PC-3 (cell line): ENCODE measurements around the gene SDCBP2. TPM values are rescaled to one million over a fixed set of nuclear protein-coding genes. Genes with fewer than 3 reads are reported as not detected.
A peak's percentile ranks its signal among the peaks of the same experiment; 100 is the strongest.

Experiments used
- ATAC-seq: fragments of 200-7000 bp; cut with Tn5 transposase; 2 replicates; pipeline ENCODE4 v1.9.1; 2020; ENCODE audit warnings: mild to moderate bottlenecking, moderate library complexity
- BruUV-seq: library from RNA; stranded (reverse); fragments of 400-500 nt; replicated peaks from 2 replicates; lab custom pipeline; 2021; lab: Mats Ljungman, UMichigan
- CTCF ChIA-PET: fragments of 300-600 bp; sonication (Branson Sonifier 250); formaldehyde crosslinking; loops from one replicate; lab custom pipeline; 2022; ENCODE audit warnings: antibody characterized with exemption; lab: Charles Lee
- POLR2A ChIA-PET: fragments of 300-600 bp; sonication (Branson Sonifier 250); formaldehyde crosslinking; loops from one replicate; lab custom pipeline; 2022; ENCODE audit warnings: antibody characterized with exemption; ENCODE audit not compliant: unreplicated experiment; lab: Charles Lee
- DNase-seq: peaks from one replicate; pipeline ENCODE4 v3.0.0-alpha.2; 2015
- H2AFZ ChIP-seq: fragments of 300-600 bp; sonication (generic); 2 replicates; pipeline ENCODE4 v1.6.0; 2016; ENCODE audit warnings: antibody characterized with exemption, low read length
- H3F3A ChIP-seq: fragments of 300-600 bp; sonication (generic); one replicate; pipeline ENCODE4 v1.6.0; 2017; ENCODE audit warnings: antibody characterized with exemption, low read length, control low read depth, mild to moderate bottlenecking; ENCODE audit not compliant: unreplicated experiment
- H3K27ac ChIP-seq: fragments of 300-600 bp; sonication (generic); 2 replicates; pipeline ENCODE4 v1.5.1; 2016; ENCODE audit warnings: mild to moderate bottlenecking, low read length
- H3K27me3 ChIP-seq: fragments of 300-600 bp; sonication (generic); 2 replicates; pipeline ENCODE4 v1.6.1; 2016; ENCODE audit warnings: low read length, mixed read lengths
- H3K36me3 ChIP-seq: fragments of 300-600 bp; sonication (generic); 2 replicates; pipeline ENCODE4 v1.6.1; 2016; ENCODE audit warnings: low read depth, mixed run types, low read length, mixed read lengths
- H3K4me1 ChIP-seq: fragments of 300-600 bp; sonication (generic); 2 replicates; pipeline ENCODE4 v1.5.1; 2016; ENCODE audit warnings: low read length; ENCODE audit not compliant: insufficient read depth
- H3K4me2 ChIP-seq: fragments of 300-600 bp; sonication (generic); 2 replicates; pipeline ENCODE4 v1.6.0; 2016; ENCODE audit warnings: low read length
- H3K4me3 ChIP-seq: fragments of 300-600 bp; sonication (generic); 2 replicates; pipeline ENCODE4 v1.5.1; 2016; ENCODE audit warnings: mild to moderate bottlenecking, low read length, mixed read lengths
- H3K79me2 ChIP-seq: fragments of 300-600 bp; sonication (generic); 2 replicates; pipeline ENCODE4 v1.6.1; 2017; ENCODE audit warnings: low read length, mixed read lengths
- H3K9ac ChIP-seq: fragments of 300-600 bp; sonication (generic); 2 replicates; pipeline ENCODE4 v1.6.0; 2016; ENCODE audit warnings: mild to moderate bottlenecking, low read length
- H3K9me2 ChIP-seq: fragments of 300-600 bp; sonication (generic); replicated peaks from 2 replicates; pipeline ENCODE4 v1.6.1; 2016; ENCODE audit warnings: mixed run types, low read length, mixed read lengths
- H3K9me3 ChIP-seq: fragments of 300-600 bp; sonication (generic); 2 replicates; pipeline ENCODE4 v1.6.1; 2016; ENCODE audit warnings: low read length, mixed read lengths
- H4K20me1 ChIP-seq: fragments of 300-600 bp; sonication (generic); 2 replicates; pipeline ENCODE4 v1.6.1; 2016; ENCODE audit warnings: low read length, mixed read lengths
- EZH2 ChIP-seq: fragments of 300-600 bp; sonication (generic); IDR thresholded peaks from one replicate; pipeline ENCODE4 v1.6.1; 2017; ENCODE audit warnings: antibody characterized with exemption, mild to moderate bottlenecking, low read length; ENCODE audit not compliant: unreplicated experiment
- EZH2phosphoT487 ChIP-seq: fragments of 300-600 bp; sonication (generic); IDR thresholded peaks from 2 replicates; pipeline ENCODE4 v1.6.1; 2018; ENCODE audit warnings: mild to moderate bottlenecking, antibody characterized with exemption, low read length, borderline replicate concordance
- intact Hi-C: fragments of 100-400 bp; cut with micrococcal nuclease; formaldehyde crosslinking; loops from 2 replicates; pipeline ENCODE4 v1.9.0; 2023
- total RNA-seq: library from RNA; depleted of rRNA; stranded (reverse); fragments of >200 nt; gene quantifications from 2 replicates; pipeline ENCODE4 v1.2.3, GENCODE V29; 2014
- TF ChIP-seq, protein P1 (sequence below): fragments of 300-600 bp; sonication (generic); conservative IDR thresholded peaks from 2 replicates; pipeline ENCODE4 v1.5.1; 2017; ENCODE audit warnings: antibody characterized with exemption, low read depth, mild to moderate bottlenecking, low read length

Gene SDCBP2
- total RNA-seq, 1 experiment from 2014 or later = 14.4 TPM

DNA sequence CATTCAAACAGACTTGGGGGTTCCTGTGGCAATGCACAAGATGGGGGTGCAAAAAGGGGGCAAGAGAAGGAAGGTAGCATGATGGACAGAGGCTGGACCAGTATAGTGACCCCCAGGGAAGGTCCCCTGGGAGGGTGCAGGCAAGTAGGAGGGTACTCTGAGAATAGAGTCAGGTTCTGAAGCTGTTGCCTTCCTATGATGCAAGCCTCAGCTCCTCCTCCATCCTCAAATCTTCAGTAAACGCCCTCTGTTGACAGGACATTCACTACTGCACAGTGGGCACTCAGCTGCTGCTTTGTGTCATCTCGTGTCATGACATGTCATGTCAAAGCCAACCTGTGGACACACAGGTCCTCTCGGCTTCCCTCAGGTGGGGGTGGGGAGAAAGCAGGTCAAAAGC, 5.8 kb upstream of the SDCBP2 start:
- intact Hi-C loops = no loop called here
- no peak for TF ChIP-seq EZH2
- TF ChIP-seq, protein P1, sequence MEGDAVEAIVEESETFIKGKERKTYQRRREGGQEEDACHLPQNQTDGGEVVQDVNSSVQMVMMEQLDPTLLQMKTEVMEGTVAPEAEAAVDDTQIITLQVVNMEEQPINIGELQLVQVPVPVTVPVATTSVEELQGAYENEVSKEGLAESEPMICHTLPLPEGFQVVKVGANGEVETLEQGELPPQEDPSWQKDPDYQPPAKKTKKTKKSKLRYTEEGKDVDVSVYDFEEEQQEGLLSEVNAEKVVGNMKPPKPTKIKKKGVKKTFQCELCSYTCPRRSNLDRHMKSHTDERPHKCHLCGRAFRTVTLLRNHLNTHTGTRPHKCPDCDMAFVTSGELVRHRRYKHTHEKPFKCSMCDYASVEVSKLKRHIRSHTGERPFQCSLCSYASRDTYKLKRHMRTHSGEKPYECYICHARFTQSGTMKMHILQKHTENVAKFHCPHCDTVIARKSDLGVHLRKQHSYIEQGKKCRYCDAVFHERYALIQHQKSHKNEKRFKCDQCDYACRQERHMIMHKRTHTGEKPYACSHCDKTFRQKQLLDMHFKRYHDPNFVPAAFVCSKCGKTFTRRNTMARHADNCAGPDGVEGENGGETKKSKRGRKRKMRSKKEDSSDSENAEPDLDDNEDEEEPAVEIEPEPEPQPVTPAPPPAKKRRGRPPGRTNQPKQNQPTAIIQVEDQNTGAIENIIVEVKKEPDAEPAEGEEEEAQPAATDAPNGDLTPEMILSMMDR = peak; percentile 34
- no peak overlapping the region for H2AFZ ChIP-seq
- H3K27me3 ChIP-seq = no peaks in the 10 kb centered on the region
- no peak overlapping the region for H3K27ac ChIP-seq
- BruUV-seq = no TSS peak
- peaks cover 12% of the 10 kb centered on the region for H3K36me3 ChIP-seq
- H3K9me2 ChIP-seq = no peaks in the 10 kb centered on the region
- no peak overlapping the region for H3K4me3 ChIP-seq
- H3K9ac ChIP-seq = no peak overlapping the region
- POLR2A ChIA-PET = no interaction called here
- CTCF ChIA-PET = interaction anchor here (0.7 kb wide), 1 partner anchor 102 kb away, joined by 12 read pairs; no protein-coding TSS in a partner anchor
- peaks cover 46% of the 10 kb centered on the region for H3K79me2 ChIP-seq
- no peaks in the 10 kb centered on the region for H3K9me3 ChIP-seq
- DNase-seq = no peak
- H3K4me2 ChIP-seq = no peak overlapping the region
- H3K4me1 ChIP-seq = peaks cover 23% of the 10 kb centered on the region
- no peaks in the 10 kb centered on the region for H3F3A ChIP-seq
- ATAC-seq = 0 out of 2 replicates have a peak, but pooled peaks have one; percentile 9
- no peaks in the 10 kb centered on the region for H4K20me1 ChIP-seq

DNA sequence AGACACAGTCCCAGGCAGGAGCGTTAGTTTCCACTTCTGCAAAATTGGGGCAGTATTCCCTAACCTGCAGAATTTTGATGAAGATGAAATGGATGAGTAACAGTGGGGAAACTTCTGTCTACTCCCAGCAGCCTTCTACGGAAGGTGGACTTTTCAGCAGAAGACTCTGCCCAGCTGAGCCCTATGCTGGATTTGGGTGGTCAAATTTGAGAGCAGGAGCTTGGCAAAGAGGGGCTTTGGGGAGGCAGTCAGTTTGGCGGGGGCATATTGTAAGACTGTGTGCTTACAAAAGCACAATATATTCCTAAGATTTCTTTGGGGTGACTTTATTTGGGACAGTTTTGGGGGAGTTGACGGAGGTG, 5.4 kb upstream of the SDCBP2 start:
- peaks cover 50% of the 10 kb centered on the region for H3K79me2 ChIP-seq
- H2AFZ ChIP-seq = no peak overlapping the region
- no peak overlapping the region for H3K27ac ChIP-seq
- no peaks in the 10 kb centered on the region for H4K20me1 ChIP-seq
- H3K4me3 ChIP-seq = no peak overlapping the region
- no peak overlapping the region for H3K9ac ChIP-seq
- no peak for ATAC-seq
- no peaks in the 10 kb centered on the region for H3K9me2 ChIP-seq
- ChIA-PET POLR2A (no interaction called here), CTCF (interaction anchor here (0.7 kb wide), 1 partner anchor 102 kb away, joined by 12 read pairs; no protein-coding TSS in a partner anchor)
- H3K9me3 ChIP-seq = no peaks in the 10 kb centered on the region
- H3K36me3 ChIP-seq = peaks cover 12% of the 10 kb centered on the region
- TF ChIP-seq EZH2 (no peak), EZH2phosphoT487 (no peak)
- TF ChIP-seq, protein P1 = no peak
- H3F3A ChIP-seq = no peaks in the 10 kb centered on the region
- no peaks in the 10 kb centered on the region for H3K27me3 ChIP-seq
- peaks cover 28% of the 10 kb centered on the region for H3K4me1 ChIP-seq
- DNase-seq = no peak
- BruUV-seq = no TSS peak
- H3K4me2 ChIP-seq = no peak overlapping the region
- intact Hi-C loops = no loop called here

GRCh38 chr20:1333462-1334369, 4.8 kb upstream of the SDCBP2 start:
- ChIA-PET POLR2A (no interaction called here), CTCF (interaction anchor here (0.5 kb wide), 1 partner anchor 48 kb away, joined by 3 read pairs; no protein-coding TSS in a partner anchor)
- H3K9ac ChIP-seq = no peak overlapping the region
- H3K27ac ChIP-seq = no peak overlapping the region
- no TSS peak for BruUV-seq
- H4K20me1 ChIP-seq = no peaks in the 10 kb centered on the region
- DNase-seq (no peak), ATAC-seq (no peak)
- no peaks in the 10 kb centered on the region for H3F3A ChIP-seq
- no peaks in the 10 kb centered on the region for H3K9me3 ChIP-seq
- no peak overlapping the region for H2AFZ ChIP-seq
- TF ChIP-seq, protein P1 = no peak
- TF ChIP-seq EZH2phosphoT487 (no peak), EZH2 (no peak)
- H3K9me2 ChIP-seq = no peaks in the 10 kb centered on the region
- intact Hi-C loops = no loop called here
- no peaks in the 10 kb centered on the region for H3K27me3 ChIP-seq
- peaks cover 34% of the 10 kb centered on the region for H3K4me1 ChIP-seq
- no peak overlapping the region for H3K4me3 ChIP-seq
- no peak overlapping the region for H3K4me2 ChIP-seq
- peaks cover 56% of the 10 kb centered on the region for H3K79me2 ChIP-seq
- peaks cover 12% of the 10 kb centered on the region for H3K36me3 ChIP-seq
